Upper lobe of right lung (tissue), 1 donor: ENCODE measurements around the gene FAH. TPM values are rescaled to one million over a fixed set of nuclear protein-coding genes. Genes with fewer than 3 reads are reported as not detected.

Experiments used
- ATAC-seq: fragments of 200-7000 bp; cut with Tn5 transposase; one replicate; pipeline ENCODE4 v1.9.1; 2020; ENCODE audit warnings: mild to moderate bottlenecking, moderate library complexity
- DNase-seq: peaks from one replicate; pipeline ENCODE4 v3.0.0-alpha.2; 2020
- H3K27ac ChIP-seq: fragments of 200-600 bp; one replicate; pipeline ENCODE4 v1.8.0; 2022
- H3K27me3 ChIP-seq: fragments of 200-600 bp; one replicate; pipeline ENCODE4 v1.8.0; 2022; ENCODE audit warnings: mild to moderate bottlenecking
- H3K36me3 ChIP-seq: fragments of 200-600 bp; one replicate; pipeline ENCODE4 v1.8.0; 2022
- H3K4me1 ChIP-seq: fragments of 200-600 bp; one replicate; pipeline ENCODE4 v1.8.0; 2022
- H3K4me3 ChIP-seq: fragments of 200-600 bp; one replicate; pipeline ENCODE4 v1.8.0; 2022; ENCODE audit warnings: mild to moderate bottlenecking
- H3K9me3 ChIP-seq: fragments of 200-600 bp; one replicate; pipeline ENCODE4 v1.8.0; 2022
- intact Hi-C: fragments of 100-400 bp; cut with DNase I; formaldehyde crosslinking; loops from one replicate; pipeline ENCODE4 v1.11.0; 2022
- total RNA-seq: library from RNA; stranded (reverse); fragmentation: NEBNext Ultra II Directional; extraction: Animal tissue kit (Norgen Biotek cat#: 25700); gene quantifications from one replicate; pipeline ENCODE4 v1.2.1, GENCODE V29; 2021
- TF ChIP-seq, protein P1 (sequence below): fragments of 200-600 bp; IDR thresholded peaks from one replicate; pipeline ENCODE4 v1.8.0; 2022; ENCODE audit warnings: antibody characterized with exemption
- donor health status: DM: no; HTN: yes; CAD: no; lungs with severe emphysema.

The FAH gene
- total RNA-seq, 1 donor from 2014 or later: 31.7 TPM

DNA sequence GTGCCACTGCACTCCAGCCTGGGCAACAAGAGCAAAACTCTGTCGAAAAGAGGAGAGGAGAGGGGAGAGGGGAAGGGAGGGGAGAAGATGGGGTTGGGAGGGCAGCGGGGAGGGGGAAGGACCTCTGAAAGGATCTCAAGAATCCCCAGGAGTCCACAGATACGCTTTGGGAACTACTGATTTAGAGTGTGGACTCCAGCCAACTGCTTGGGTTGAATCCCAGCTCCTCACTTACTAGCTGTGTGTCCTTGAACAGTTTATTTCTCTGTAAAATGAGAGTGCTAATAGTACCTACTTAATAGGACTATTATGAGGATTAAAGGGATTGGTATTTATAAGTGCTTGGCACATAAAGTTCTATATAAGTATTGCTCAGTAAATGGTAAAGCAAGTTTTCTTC lies 45.0 kb upstream of the FAH start:
- Histone ChIP-seq H3K9me3 (no peaks in the 10 kb centered on the region), H3K36me3 (no peaks in the 10 kb centered on the region), H3K27me3 (no peaks in the 10 kb centered on the region), H3K4me3 (no peak overlapping the region), H3K4me1 (no peaks in the 10 kb centered on the region), H3K27ac (no peak overlapping the region)
- ATAC-seq (no peak), DNase-seq (no peak)
- TF ChIP-seq, protein P1, sequence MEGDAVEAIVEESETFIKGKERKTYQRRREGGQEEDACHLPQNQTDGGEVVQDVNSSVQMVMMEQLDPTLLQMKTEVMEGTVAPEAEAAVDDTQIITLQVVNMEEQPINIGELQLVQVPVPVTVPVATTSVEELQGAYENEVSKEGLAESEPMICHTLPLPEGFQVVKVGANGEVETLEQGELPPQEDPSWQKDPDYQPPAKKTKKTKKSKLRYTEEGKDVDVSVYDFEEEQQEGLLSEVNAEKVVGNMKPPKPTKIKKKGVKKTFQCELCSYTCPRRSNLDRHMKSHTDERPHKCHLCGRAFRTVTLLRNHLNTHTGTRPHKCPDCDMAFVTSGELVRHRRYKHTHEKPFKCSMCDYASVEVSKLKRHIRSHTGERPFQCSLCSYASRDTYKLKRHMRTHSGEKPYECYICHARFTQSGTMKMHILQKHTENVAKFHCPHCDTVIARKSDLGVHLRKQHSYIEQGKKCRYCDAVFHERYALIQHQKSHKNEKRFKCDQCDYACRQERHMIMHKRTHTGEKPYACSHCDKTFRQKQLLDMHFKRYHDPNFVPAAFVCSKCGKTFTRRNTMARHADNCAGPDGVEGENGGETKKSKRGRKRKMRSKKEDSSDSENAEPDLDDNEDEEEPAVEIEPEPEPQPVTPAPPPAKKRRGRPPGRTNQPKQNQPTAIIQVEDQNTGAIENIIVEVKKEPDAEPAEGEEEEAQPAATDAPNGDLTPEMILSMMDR: no peak
- intact Hi-C loops: no loop called here

DNA sequence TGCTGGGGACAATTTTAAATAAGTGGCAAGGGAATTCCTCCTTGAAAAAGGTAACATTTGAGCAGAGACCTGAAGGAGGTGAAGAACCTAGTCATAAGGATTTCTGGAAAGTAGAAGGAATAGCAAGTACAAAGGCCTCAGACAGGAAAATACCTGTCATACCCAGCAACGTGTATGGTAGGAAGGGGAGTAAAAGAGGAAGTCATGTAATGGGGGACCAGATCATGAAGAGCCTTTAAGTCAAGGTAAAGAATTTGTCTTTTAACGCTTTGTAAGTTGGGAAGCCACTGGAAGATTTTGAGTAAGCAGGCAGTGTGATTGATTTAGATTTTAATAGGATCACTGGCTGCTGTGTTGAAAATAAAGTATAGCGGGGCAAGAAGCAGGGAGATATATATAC lies 43.4 kb upstream of the FAH start:
- Histone ChIP-seq H3K36me3 (no peaks in the 10 kb centered on the region), H3K27me3 (no peaks in the 10 kb centered on the region), H3K9me3 (no peaks in the 10 kb centered on the region), H3K4me3 (no peak overlapping the region), H3K4me1 (peaks cover 7% of the 10 kb centered on the region), H3K27ac (no peak overlapping the region)
- DNase-seq (no peak), ATAC-seq (no peak)
- TF ChIP-seq, protein P1: no peak
- intact Hi-C loops: no loop called here

DNA sequence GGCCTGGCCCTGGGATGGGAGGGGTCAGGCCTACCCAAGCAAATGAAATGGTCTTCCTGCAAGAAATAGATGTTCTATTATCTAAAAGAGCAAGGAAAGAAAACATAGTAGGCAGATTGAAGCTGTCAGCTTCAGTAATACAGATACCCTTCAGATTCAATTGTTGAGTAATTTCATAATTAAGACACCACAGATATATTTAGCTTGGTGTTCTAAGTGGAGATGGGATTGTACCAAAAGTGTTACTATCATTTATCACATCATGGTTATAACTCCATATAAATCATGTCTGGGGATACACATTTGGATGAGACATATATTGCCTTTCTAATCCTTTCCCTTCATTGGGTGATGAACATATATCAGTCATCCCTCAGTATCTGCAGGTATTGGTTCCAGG lies 41.9 kb upstream of the FAH start:
- TF ChIP-seq, protein P1: no peak
- Histone ChIP-seq H3K9me3 (no peaks in the 10 kb centered on the region), H3K4me3 (no peak overlapping the region), H3K27me3 (no peaks in the 10 kb centered on the region), H3K36me3 (no peaks in the 10 kb centered on the region), H3K27ac (no peak overlapping the region), H3K4me1 (peaks cover 8% of the 10 kb centered on the region)
- no peak for DNase-seq
- ATAC-seq: no peak
- intact Hi-C loops: no loop called here

DNA sequence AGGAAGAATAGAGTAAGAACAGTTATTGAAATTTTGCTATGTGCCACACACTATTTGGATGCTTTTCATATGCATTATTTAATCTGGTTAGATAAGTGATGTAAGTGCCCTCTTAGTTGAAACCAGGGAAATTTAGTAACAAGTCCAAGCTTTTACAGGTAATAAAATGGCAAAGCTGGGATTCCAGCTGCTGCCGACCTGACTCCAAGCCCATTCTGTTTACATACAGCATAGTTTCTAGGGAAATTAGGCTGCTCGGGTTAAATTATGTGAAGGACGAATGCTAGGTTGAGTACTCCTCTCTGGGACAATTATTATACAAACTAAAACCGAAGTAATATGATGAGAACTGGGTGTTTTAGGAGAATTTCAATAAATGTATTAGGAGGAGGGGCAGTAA lies 38.7 kb upstream of the FAH start:
- H3K36me3 ChIP-seq: no peaks in the 10 kb centered on the region
- no peaks in the 10 kb centered on the region for H3K27me3 ChIP-seq
- no peak overlapping the region for H3K27ac ChIP-seq
- H3K4me3 ChIP-seq: no peak overlapping the region
- no peaks in the 10 kb centered on the region for H3K9me3 ChIP-seq
- intact Hi-C loops: no loop called here
- TF ChIP-seq, protein P1: no peak
- peaks cover 8% of the 10 kb centered on the region for H3K4me1 ChIP-seq
- DNase-seq (no peak), ATAC-seq (no peak)

DNA sequence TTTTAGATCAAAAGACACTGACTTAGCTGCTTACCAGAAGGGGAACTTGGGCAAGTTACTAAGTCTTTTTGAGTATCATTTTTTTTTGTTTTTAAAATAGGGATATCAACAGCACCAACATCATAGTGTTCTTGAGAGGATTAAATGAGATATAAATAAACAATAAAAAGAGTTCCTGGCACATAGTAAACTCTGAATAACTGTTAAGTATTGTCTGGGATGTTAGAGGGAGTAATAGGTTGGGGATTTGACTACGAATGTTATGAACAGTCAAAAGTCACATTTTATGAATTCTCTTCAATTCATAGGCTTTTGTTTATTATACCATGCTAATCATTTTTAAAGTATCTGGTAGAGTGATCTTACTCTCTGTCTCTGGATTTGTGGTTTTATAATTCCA lies 37.8 kb upstream of the FAH start:
- Histone ChIP-seq H3K27ac (no peak overlapping the region), H3K9me3 (no peaks in the 10 kb centered on the region), H3K36me3 (no peaks in the 10 kb centered on the region), H3K4me1 (peaks cover 8% of the 10 kb centered on the region), H3K27me3 (no peaks in the 10 kb centered on the region), H3K4me3 (no peak overlapping the region)
- no peak for DNase-seq
- ATAC-seq: no peak
- TF ChIP-seq, protein P1: no peak
- intact Hi-C loops: no loop called here

DNA sequence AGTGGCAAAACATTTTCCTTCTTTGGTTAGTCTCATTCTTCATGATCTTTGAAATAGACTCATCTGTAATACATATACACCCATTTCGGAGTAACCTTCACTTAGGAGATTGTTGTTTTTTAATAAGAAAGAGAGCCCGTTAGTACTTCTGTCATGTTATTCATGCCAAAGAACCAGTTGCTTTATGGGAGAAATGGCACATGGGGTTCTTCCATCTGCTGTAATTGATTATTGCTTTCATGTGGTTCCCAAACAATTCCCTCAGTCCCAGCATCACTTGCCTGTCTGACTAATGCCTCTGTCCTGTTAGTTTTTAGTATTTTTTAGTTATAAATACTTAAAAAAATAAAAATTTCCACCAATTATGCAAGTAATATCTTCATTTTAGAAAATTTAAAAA lies 33.8 kb upstream of the FAH start:
- Histone ChIP-seq H3K4me3 (no peak overlapping the region), H3K27me3 (no peaks in the 10 kb centered on the region), H3K4me1 (peaks cover 5% of the 10 kb centered on the region), H3K27ac (no peak overlapping the region), H3K9me3 (no peaks in the 10 kb centered on the region), H3K36me3 (peaks cover 35% of the 10 kb centered on the region)
- TF ChIP-seq, protein P1: no peak
- DNase-seq (no peak), ATAC-seq (no peak)
- intact Hi-C loops: no loop called here
